HepG2 (cell line): ENCODE data around the gene VIT. TPM values are rescaled to one million over a fixed set of nuclear protein-coding genes. Genes with fewer than 3 reads are reported as not detected.

Experiments
- AHR ChIP-seq: IDR thresholded peaks from 2 replicates; pipeline ENCODE4 v1.6.1; 2018; ENCODE audit warnings: missing genetic modification reagents, missing compliant biosample characterization
- E2F2 ChIP-seq: sonication (generic); formaldehyde crosslinking; IDR thresholded peaks from 2 replicates; pipeline ENCODE4 v1.4.0; 2020; ENCODE audit warnings: missing genetic modification reagents, borderline replicate concordance
- ELF1 ChIP-seq: sonication (generic); formaldehyde crosslinking; IDR thresholded peaks from 2 replicates; pipeline ENCODE4 v1.4.0; 2020; ENCODE audit warnings: missing genetic modification reagents
- GATA4 ChIP-seq: sonication (generic); IDR thresholded peaks from 2 replicates; pipeline ENCODE4 v1.6.1; 2016; ENCODE audit warnings: antibody characterized with exemption, low read depth, borderline replicate concordance
- KMT2A ChIP-seq: sonication (generic); formaldehyde crosslinking; IDR thresholded peaks from 2 replicates; pipeline ENCODE4 v1.4.0; 2020; ENCODE audit warnings: missing genetic modification reagents
- MTF2 ChIP-seq: sonication (generic); formaldehyde crosslinking; IDR thresholded peaks from 2 replicates; pipeline ENCODE4 v1.5.0; 2020; ENCODE audit warnings: missing genetic modification reagents, borderline replicate concordance
- NFE2L2 ChIP-seq: fragments of 150-350 bp; IDR thresholded peaks from 2 replicates; pipeline ENCODE4 v1.6.1; 2014; ENCODE audit warnings: low read length
- NFIB ChIP-seq: sonication (generic); formaldehyde crosslinking; IDR thresholded peaks from 2 replicates; pipeline ENCODE4 v1.9.0; 2021; ENCODE audit warnings: missing genetic modification reagents, mild to moderate bottlenecking, borderline replicate concordance
- NR1H2 ChIP-seq: sonication (generic); formaldehyde crosslinking; IDR thresholded peaks from 2 replicates; pipeline ENCODE4 v1.8.1; 2022; ENCODE audit warnings: low read depth, missing genetic modification reagents, borderline replicate concordance
- SRSF9 ChIP-seq: fragments of 200-400 bp; formaldehyde crosslinking; IDR thresholded peaks from 2 replicates; pipeline ENCODE4 v1.6.1; 2018; ENCODE audit warnings: borderline replicate concordance, mild to moderate bottlenecking, low read depth, low read length; ENCODE audit not compliant: insufficient read depth, poor library complexity, severe bottlenecking
- TERF1 ChIP-seq: sonication (generic); formaldehyde crosslinking; IDR thresholded peaks from 2 replicates; pipeline ENCODE4 v1.8.0; 2022; ENCODE audit warnings: mild to moderate bottlenecking, missing genetic modification reagents, moderate library complexity
- ZFP36L1 ChIP-seq: sonication (generic); formaldehyde crosslinking; IDR thresholded peaks from 2 replicates; pipeline ENCODE4 v1.8.0; 2022; ENCODE audit warnings: mild to moderate bottlenecking, missing genetic modification reagents, moderate library complexity
- ZNF317 ChIP-seq: sonication (generic); formaldehyde crosslinking; IDR thresholded peaks from 2 replicates; pipeline ENCODE4 v1.5.0; 2020; ENCODE audit warnings: mild to moderate bottlenecking, missing genetic modification reagents
- ZNF512 ChIP-seq: sonication (generic); formaldehyde crosslinking; IDR thresholded peaks from 2 replicates; pipeline ENCODE4 v1.4.0; 2020; ENCODE audit warnings: mild to moderate bottlenecking, missing genetic modification reagents
- ZNF616 ChIP-seq: sonication (generic); formaldehyde crosslinking; IDR thresholded peaks from 2 replicates; pipeline ENCODE4 v1.5.0; 2020; ENCODE audit warnings: low read depth, mild to moderate bottlenecking, missing genetic modification reagents
- ZNF674 ChIP-seq: sonication (generic); formaldehyde crosslinking; IDR thresholded peaks from 2 replicates; pipeline ENCODE4 v1.5.0; 2020; ENCODE audit warnings: low read depth, mild to moderate bottlenecking, missing genetic modification reagents
- ZNF703 ChIP-seq: sonication (generic); formaldehyde crosslinking; IDR thresholded peaks from 2 replicates; pipeline ENCODE4 v1.5.1; 2020; ENCODE audit warnings: missing genetic modification reagents, mild to moderate bottlenecking, moderate library complexity, borderline replicate concordance
- ZNF792 ChIP-seq: IDR thresholded peaks from 2 replicates; pipeline ENCODE4 v1.6.1; 2016
- ZNF800 ChIP-seq: sonication (generic); formaldehyde crosslinking; IDR thresholded peaks from 2 replicates; pipeline ENCODE4 v1.4.0; 2020; ENCODE audit warnings: missing genetic modification reagents
- ZSCAN21 ChIP-seq: sonication (generic); formaldehyde crosslinking; IDR thresholded peaks from 2 replicates; pipeline ENCODE4 v1.8.0; 2022; ENCODE audit warnings: mild to moderate bottlenecking, missing genetic modification reagents, moderate library complexity, borderline replicate concordance
- ZZZ3 ChIP-seq: sonication (generic); formaldehyde crosslinking; IDR thresholded peaks from 2 replicates; pipeline ENCODE4 v1.4.0; 2020; ENCODE audit warnings: missing genetic modification reagents, mild to moderate bottlenecking, borderline replicate concordance
- polyA plus RNA-seq, 8 experiments: library from polyadenylated mRNA; depleted of rRNA in 3 of 8; stranded (reverse) in 7 of 8; unstranded in 1 of 8; fragments of >200 nt; fragmentation: Illumina TruSeq in 4 of 8; extraction: Trizol in 4 of 8; gene quantifications; 2 replicates each; pipeline versions ENCODE4 v1.2.1 to v1.2.3, GENCODE V29; 2011 to 2016; ENCODE audit warnings: low read depth in 4 of 8, missing spikeins in 1 of 8, mixed read lengths in 1 of 8; ENCODE audit not compliant: insufficient read depth in 1 of 8
- total RNA-seq, 5 experiments: library from RNA; depleted of rRNA; stranded (reverse); fragments of >200 nt; fragmentation: Illumina TruSeq; extraction: Trizol; gene quantifications; 2 replicates each; pipeline ENCODE4 v1.2.3, GENCODE V29; 2016; ENCODE audit warnings: low read depth in 1 of 5
- TF ChIP-seq, protein P1 (sequence below): IDR thresholded peaks from 2 replicates; pipeline ENCODE4 v1.6.1; 2016; ENCODE audit warnings: mild to moderate bottlenecking
- TF ChIP-seq, protein P2 (sequence below): sonication (generic); formaldehyde crosslinking; IDR thresholded peaks from 2 replicates; pipeline ENCODE4 v1.4.0; 2020; ENCODE audit warnings: low read depth, mild to moderate bottlenecking, missing genetic modification reagents

Gene VIT
- total and polyA plus RNA-seq, 2 of the 13 experiments (the other 11 are each of a cell fraction or from before 2014, with no cell fraction given) = not detected

DNA sequence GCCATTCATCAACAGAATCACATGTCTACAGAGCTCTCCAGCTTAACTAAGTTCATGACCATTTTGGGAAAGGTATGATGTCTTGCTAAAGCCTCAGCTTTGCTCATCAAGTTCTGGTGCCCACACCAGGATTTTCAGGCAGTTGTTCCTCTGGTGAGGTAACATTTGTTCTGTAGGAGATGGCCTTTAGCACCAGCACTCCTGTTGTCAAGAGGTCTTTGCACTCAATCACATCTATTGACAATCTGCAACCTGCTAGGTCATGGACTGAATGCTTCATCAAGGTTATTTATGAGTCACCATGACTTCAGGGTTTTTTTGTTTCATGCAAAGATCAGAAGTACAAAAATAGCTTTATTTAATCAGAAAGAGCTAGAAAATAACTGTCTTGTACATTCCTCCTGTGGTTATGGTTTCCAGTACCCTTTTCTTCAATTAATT is 36.6 kb upstream of the VIT start (continued):
- no peak for TF ChIP-seq ZZZ3 (CRISPR knock-in tag)
- no peak for TF ChIP-seq ELF1 (CRISPR knock-in tag)
- no peak for TF ChIP-seq ZNF703
- no peak for TF ChIP-seq ZNF800 (CRISPR knock-in tag)
- peak; percentile 93 for TF ChIP-seq NFE2L2
- no peak for TF ChIP-seq AHR (CRISPR knock-in tag)
- no peak for TF ChIP-seq GATA4
- TF ChIP-seq, protein P1, sequence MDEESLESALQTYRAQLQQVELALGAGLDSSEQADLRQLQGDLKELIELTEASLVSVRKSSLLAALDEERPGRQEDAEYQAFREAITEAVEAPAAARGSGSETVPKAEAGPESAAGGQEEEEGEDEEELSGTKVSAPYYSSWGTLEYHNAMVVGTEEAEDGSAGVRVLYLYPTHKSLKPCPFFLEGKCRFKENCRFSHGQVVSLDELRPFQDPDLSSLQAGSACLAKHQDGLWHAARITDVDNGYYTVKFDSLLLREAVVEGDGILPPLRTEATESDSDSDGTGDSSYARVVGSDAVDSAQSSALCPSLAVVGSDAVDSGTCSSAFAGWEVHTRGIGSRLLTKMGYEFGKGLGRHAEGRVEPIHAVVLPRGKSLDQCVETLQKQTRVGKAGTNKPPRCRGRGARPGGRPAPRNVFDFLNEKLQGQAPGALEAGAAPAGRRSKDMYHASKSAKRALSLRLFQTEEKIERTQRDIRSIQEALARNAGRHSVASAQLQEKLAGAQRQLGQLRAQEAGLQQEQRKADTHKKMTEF (CRISPR knock-in tag) = peak; percentile 76
- no peak for TF ChIP-seq ZFP36L1 (CRISPR knock-in tag)
- TF ChIP-seq NR1H2 = no peak
- TF ChIP-seq KMT2A (CRISPR knock-in tag) = no peak
- TF ChIP-seq E2F2 = no peak
- TF ChIP-seq, protein P2, sequence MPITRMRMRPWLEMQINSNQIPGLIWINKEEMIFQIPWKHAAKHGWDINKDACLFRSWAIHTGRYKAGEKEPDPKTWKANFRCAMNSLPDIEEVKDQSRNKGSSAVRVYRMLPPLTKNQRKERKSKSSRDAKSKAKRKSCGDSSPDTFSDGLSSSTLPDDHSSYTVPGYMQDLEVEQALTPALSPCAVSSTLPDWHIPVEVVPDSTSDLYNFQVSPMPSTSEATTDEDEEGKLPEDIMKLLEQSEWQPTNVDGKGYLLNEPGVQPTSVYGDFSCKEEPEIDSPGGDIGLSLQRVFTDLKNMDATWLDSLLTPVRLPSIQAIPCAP (CRISPR knock-in tag) = no peak
- no peak for TF ChIP-seq ZNF674 (CRISPR knock-in tag)
- TF ChIP-seq TERF1 (CRISPR knock-in tag) = no peak
- no peak for TF ChIP-seq NFIB (CRISPR knock-in tag)
- no peak for TF ChIP-seq ZSCAN21
- TF ChIP-seq MTF2 (CRISPR knock-in tag) = no peak
- no peak for TF ChIP-seq ZNF512
- TF ChIP-seq ZNF616 (CRISPR knock-in tag) = no peak
- TF ChIP-seq SRSF9 = no peak
- peak; percentile 46; the same call in 1 of the 2 replicates for TF ChIP-seq ZNF792 (CRISPR knock-in tag)
- TF ChIP-seq ZNF317 = peak; percentile 69
